Smooth muscle cell (in vitro differentiated cells): ENCODE results near the gene SUCLG1. TPM values are rescaled to one million over a fixed set of nuclear protein-coding genes. Genes with fewer than 3 reads are reported as not detected.

Experiments used
- DNase-seq: peaks from one replicate; lab custom pipeline; 2025; ENCODE audit not compliant: unreplicated experiment; lab: John Stamatoyannopoulos, UW
- H2AFZ ChIP-seq: fragments of 200-600 bp; sonication (generic); 2 replicates; pipeline ENCODE4 v1.6.0; 2016; ENCODE audit warnings: antibody characterized with exemption, low read depth, mild to moderate bottlenecking
- H3F3A ChIP-seq: fragments of 200-600 bp; sonication (generic); 2 replicates; pipeline ENCODE4 v1.6.0; 2017; ENCODE audit warnings: antibody characterized with exemption, low read depth
- H3K27ac ChIP-seq: fragments of 200-600 bp; sonication (generic); 2 replicates; pipeline ENCODE4 v1.5.1; 2016; ENCODE audit warnings: low read depth, mild to moderate bottlenecking
- H3K27me3 ChIP-seq: fragments of 200-600 bp; sonication (generic); 2 replicates; pipeline ENCODE4 v1.6.1; 2016; ENCODE audit warnings: low read depth, mild to moderate bottlenecking
- H3K36me3 ChIP-seq: fragments of 200-600 bp; sonication (generic); 2 replicates; pipeline ENCODE4 v1.5.1; 2016; ENCODE audit warnings: low read depth
- H3K4me1 ChIP-seq: fragments of 200-600 bp; sonication (generic); 2 replicates; pipeline ENCODE4 v1.5.1; 2016; ENCODE audit warnings: low read depth
- H3K4me2 ChIP-seq: fragments of 200-600 bp; sonication (generic); 2 replicates; pipeline ENCODE4 v1.6.0; 2016; ENCODE audit warnings: mild to moderate bottlenecking
- H3K4me3 ChIP-seq: fragments of 200-600 bp; sonication (generic); 2 replicates; pipeline ENCODE4 v1.5.1; 2016; ENCODE audit warnings: mild to moderate bottlenecking
- H3K79me2 ChIP-seq: fragments of 200-600 bp; sonication (generic); 2 replicates; pipeline ENCODE4 v1.6.0; 2016; ENCODE audit warnings: low read depth, mild to moderate bottlenecking
- H3K9ac ChIP-seq: fragments of 200-600 bp; sonication (generic); 2 replicates; pipeline ENCODE4 v1.6.0; 2016; ENCODE audit warnings: low read depth
- H3K9me3 ChIP-seq: fragments of 200-600 bp; sonication (generic); replicated peaks from 2 replicates; pipeline ENCODE4 v1.5.1; 2016; ENCODE audit warnings: low read depth
- H4K20me1 ChIP-seq: fragments of 200-600 bp; sonication (generic); 2 replicates; pipeline ENCODE4 v1.6.0; 2016; ENCODE audit warnings: low read depth
- CTCF ChIP-seq: fragments of 200-600 bp; sonication (generic); IDR thresholded peaks from 2 replicates; pipeline ENCODE4 v1.5.1; 2017; ENCODE audit warnings: borderline replicate concordance, mild to moderate bottlenecking, antibody characterized with exemption; ENCODE audit not compliant: insufficient read depth, poor library complexity, severe bottlenecking
- WGBS: methylation state at CpG from one replicate; pipeline ENCODE4 v1.1.7; 2016; ENCODE audit warnings: low lambda C conversion rate; 5-methylcytosine and 5-hydroxymethylcytosine counted together
- polyA plus RNA-seq: library from polyadenylated mRNA; unstranded; fragments of >200 nt; fragmentation: Nextera tagmentation; extraction: Ambion mirVana; gene quantifications from 2 replicates; pipeline ENCODE4 v1.2.1, GENCODE V29; 2016
- total RNA-seq: library from RNA; depleted of rRNA; stranded (reverse); fragments of >200 nt; gene quantifications from 2 replicates; pipeline ENCODE4 v1.2.3, GENCODE V29; 2014

The SUCLG1 gene
- total and polyA plus RNA-seq, 2 experiments from 2014 or later = 63.1 to 81.7 TPM

GRCh38 chr2:84425310-84425709 lies 33.8 kb downstream of the SUCLG1 start:
- DNase-seq = no peak
- no peak for TF ChIP-seq CTCF

GRCh38 chr2:84424152-84424551 lies 34.9 kb downstream of the SUCLG1 start:
- H2AFZ ChIP-seq = no peak overlapping the region
- DNase-seq = no peak
- H3K9me3 ChIP-seq = no peaks in the 10 kb centered on the region
- H3K4me2 ChIP-seq = no peak overlapping the region
- no peaks in the 10 kb centered on the region for H3K36me3 ChIP-seq
- no peak overlapping the region for H3K27ac ChIP-seq
- TF ChIP-seq CTCF = peak; percentile 58
- H3K79me2 ChIP-seq = no peaks in the 10 kb centered on the region
- no peaks in the 10 kb centered on the region for H3F3A ChIP-seq
- no peak overlapping the region for H3K4me3 ChIP-seq
- H3K4me1 ChIP-seq = no peaks in the 10 kb centered on the region
- H3K27me3 ChIP-seq = no peaks in the 10 kb centered on the region
- H3K9ac ChIP-seq = no peak overlapping the region
- H4K20me1 ChIP-seq = no peaks in the 10 kb centered on the region

More at GRCh38 chr2:84425310-84425709, 33.8 kb downstream of the SUCLG1 start:
- H3K4me2 ChIP-seq = no peak overlapping the region
- no peaks in the 10 kb centered on the region for H3K36me3 ChIP-seq
- no peak overlapping the region for H3K9ac ChIP-seq
- H3K9me3 ChIP-seq = no peaks in the 10 kb centered on the region
- H2AFZ ChIP-seq = no peak overlapping the region
- H3K27me3 ChIP-seq = no peaks in the 10 kb centered on the region
- no peak overlapping the region for H3K4me3 ChIP-seq
- H3F3A ChIP-seq = no peaks in the 10 kb centered on the region
- no peak overlapping the region for H3K27ac ChIP-seq
- no peaks in the 10 kb centered on the region for H3K4me1 ChIP-seq
- H4K20me1 ChIP-seq = no peaks in the 10 kb centered on the region
- 88% methylated on average over 3 of the region's 3 CpGs for WGBS
- no peaks in the 10 kb centered on the region for H3K79me2 ChIP-seq

GRCh38 chr2:84421791-84422190 lies 37.3 kb downstream of the SUCLG1 start:
- no peaks in the 10 kb centered on the region for H3K4me1 ChIP-seq
- H3K4me2 ChIP-seq = no peak overlapping the region
- no peak overlapping the region for H3K9ac ChIP-seq
- no peak overlapping the region for H3K27ac ChIP-seq
- H4K20me1 ChIP-seq = no peaks in the 10 kb centered on the region
- H2AFZ ChIP-seq = no peak overlapping the region
- H3K9me3 ChIP-seq = no peaks in the 10 kb centered on the region
- H3K36me3 ChIP-seq = no peaks in the 10 kb centered on the region
- H3K27me3 ChIP-seq = no peaks in the 10 kb centered on the region
- DNase-seq = no peak
- no peaks in the 10 kb centered on the region for H3K79me2 ChIP-seq
- H3K4me3 ChIP-seq = no peak overlapping the region
- WGBS = 91% methylated on average over 1 of the region's 1 CpG
- H3F3A ChIP-seq = no peaks in the 10 kb centered on the region
- no peak for TF ChIP-seq CTCF

GRCh38 chr2:84421197-84421596 lies 37.9 kb downstream of the SUCLG1 start:
- no peak overlapping the region for H3K4me3 ChIP-seq
- H2AFZ ChIP-seq = no peak overlapping the region
- H3K27me3 ChIP-seq = no peaks in the 10 kb centered on the region
- DNase-seq = no peak
- no peaks in the 10 kb centered on the region for H3K79me2 ChIP-seq
- WGBS = 96% methylated on average over 2 of the region's 2 CpGs
- no peak overlapping the region for H3K9ac ChIP-seq
- TF ChIP-seq CTCF = no peak
- no peaks in the 10 kb centered on the region for H3F3A ChIP-seq
- H4K20me1 ChIP-seq = no peaks in the 10 kb centered on the region
- H3K4me1 ChIP-seq = no peaks in the 10 kb centered on the region
- H3K36me3 ChIP-seq = no peaks in the 10 kb centered on the region
- no peak overlapping the region for H3K27ac ChIP-seq
- H3K9me3 ChIP-seq = no peaks in the 10 kb centered on the region
- H3K4me2 ChIP-seq = no peak overlapping the region
